Hepatocyte (in vitro differentiated cells): ENCODE measurements around the gene SLC25A14. TPM values are rescaled to one million over a fixed set of nuclear protein-coding genes. Genes with fewer than 3 reads are reported as not detected.
"Not testable (repeated sequence)": the region's sequence is repeated elsewhere in the genome, so short reads cannot be mapped to it uniquely, and the experiment has no call there.

Experiments
- DNase-seq: peaks from one replicate; pipeline ENCODE4 v3.0.0-alpha.2; 2016; ENCODE audit warnings: low spot score
- H2AFZ ChIP-seq: fragments of 200-600 bp; sonication (generic); 2 replicates; pipeline ENCODE4 v1.6.0; 2016; ENCODE audit warnings: antibody characterized with exemption, mild to moderate bottlenecking
- H3K27ac ChIP-seq: fragments of 200-600 bp; sonication (generic); 2 replicates; pipeline ENCODE4 v1.5.1; 2016; ENCODE audit warnings: mild to moderate bottlenecking
- H3K27me3 ChIP-seq: fragments of 200-600 bp; sonication (generic); 2 replicates; pipeline ENCODE4 v1.6.1; 2016
- H3K36me3 ChIP-seq: fragments of 200-600 bp; sonication (generic); replicated peaks from 2 replicates; pipeline ENCODE4 v1.5.1; 2016; ENCODE audit warnings: low read depth; ENCODE audit not compliant: insufficient read depth
- H3K4me1 ChIP-seq: fragments of 200-600 bp; sonication (generic); 2 replicates; pipeline ENCODE4 v1.5.1; 2016; ENCODE audit warnings: mild to moderate bottlenecking, moderate library complexity; ENCODE audit not compliant: insufficient read depth
- H3K4me2 ChIP-seq: fragments of 200-600 bp; sonication (generic); 2 replicates; pipeline ENCODE4 v1.6.0; 2016
- H3K4me3 ChIP-seq: fragments of 200-600 bp; sonication (generic); 2 replicates; pipeline ENCODE4 v1.5.1; 2016; ENCODE audit warnings: mild to moderate bottlenecking
- H3K79me2 ChIP-seq: fragments of 200-600 bp; sonication (generic); 2 replicates; pipeline ENCODE4 v1.6.0; 2017; ENCODE audit warnings: mild to moderate bottlenecking
- H3K9me2 ChIP-seq: fragments of 200-600 bp; sonication (generic); replicated peaks from 2 replicates; pipeline ENCODE4 v1.6.0; 2017; ENCODE audit warnings: mild to moderate bottlenecking; ENCODE audit not compliant: insufficient read depth
- H3K9me3 ChIP-seq: fragments of 200-600 bp; sonication (generic); 2 replicates; pipeline ENCODE4 v1.5.1; 2016; ENCODE audit warnings: low read depth, mild to moderate bottlenecking
- H4K20me1 ChIP-seq: fragments of 200-600 bp; sonication (generic); 2 replicates; pipeline ENCODE4 v1.6.0; 2016; ENCODE audit warnings: mild to moderate bottlenecking; ENCODE audit not compliant: insufficient read depth, poor library complexity, severe bottlenecking
- CTCF ChIP-seq: fragments of 200-600 bp; sonication (generic); IDR thresholded peaks from 2 replicates; pipeline ENCODE4 v1.5.1; 2016; ENCODE audit warnings: antibody characterized with exemption, mild to moderate bottlenecking; ENCODE audit not compliant: poor library complexity
- EZH2 ChIP-seq: fragments of 200-600 bp; sonication (generic); IDR thresholded peaks from 2 replicates; pipeline ENCODE4 v1.6.1; 2016; ENCODE audit warnings: antibody characterized with exemption, mild to moderate bottlenecking, borderline replicate concordance
- EZH2phosphoT487 ChIP-seq: fragments of 200-600 bp; sonication (generic); IDR thresholded peaks from one replicate; pipeline ENCODE4 v1.6.1; 2018; ENCODE audit warnings: antibody characterized with exemption, mild to moderate bottlenecking, low read depth, moderate library complexity; ENCODE audit not compliant: unreplicated experiment, severe bottlenecking
- WGBS: methylation state at CpG from one replicate; pipeline ENCODE4 v1.1.6; 2016; ENCODE audit warnings: low lambda C conversion rate; ENCODE audit errors: missing lambda C conversion rate; 5-methylcytosine and 5-hydroxymethylcytosine counted together
- polyA plus RNA-seq: library from polyadenylated mRNA; unstranded; fragments of >200 nt; fragmentation: Nextera tagmentation; extraction: Ambion mirVana; gene quantifications from 2 replicates; pipeline ENCODE4 v1.2.1, GENCODE V29; 2016
- total RNA-seq: library from RNA; depleted of rRNA; stranded (reverse); fragments of >200 nt; gene quantifications from 2 replicates; pipeline ENCODE4 v1.2.3, GENCODE V29; 2014

Gene SLC25A14
- total and polyA plus RNA-seq, 2 experiments from 2014 or later: 16.0 to 18.9 TPM

DNA sequence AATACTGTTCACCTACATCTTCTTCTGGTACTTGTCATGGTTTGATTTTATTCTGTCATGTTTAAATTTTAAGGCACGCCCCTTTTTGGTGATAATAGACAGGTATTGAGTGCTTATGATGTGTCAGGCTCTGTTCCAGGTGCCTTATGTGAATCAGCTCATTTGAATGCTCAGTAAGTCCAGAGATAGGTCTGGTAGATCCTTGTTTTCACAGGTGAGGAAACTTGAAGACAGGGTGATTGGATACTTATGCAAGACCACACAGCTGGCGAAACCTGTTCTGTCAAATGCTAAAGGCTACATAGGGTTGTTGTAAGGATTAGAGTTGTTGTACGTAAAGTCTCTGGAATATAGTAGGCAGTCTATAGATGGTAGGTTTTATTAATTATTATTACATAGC lies 9.6 kb upstream of the SLC25A14 start:
- no peaks in the 10 kb centered on the region for H3K4me1 ChIP-seq

DNA sequence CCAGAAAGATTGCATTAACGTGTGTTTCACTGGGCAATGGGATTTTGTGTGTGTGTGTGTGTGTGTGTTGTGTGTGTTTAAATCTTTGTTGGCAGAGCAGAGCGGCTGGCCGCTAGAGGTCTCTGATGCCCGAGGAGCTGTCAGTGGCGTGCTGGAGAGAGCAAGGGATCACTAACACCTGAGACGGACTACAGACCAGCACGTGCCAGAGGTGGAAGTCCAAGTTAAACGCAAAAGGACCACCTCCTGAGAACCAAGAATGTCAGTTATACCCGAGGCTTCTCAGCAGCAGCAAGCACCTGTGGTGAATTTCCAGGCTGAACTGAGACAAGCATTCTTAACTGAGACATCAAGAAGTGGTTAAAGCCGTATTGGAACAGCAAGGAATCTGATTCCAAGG lies 9.0 kb upstream of the SLC25A14 start:
- Histone ChIP-seq H3K9me3 (no peaks in the 10 kb centered on the region), H3K4me1 (no peaks in the 10 kb centered on the region), H2AFZ (no peak overlapping the region), H4K20me1 (no peaks in the 10 kb centered on the region), H3K79me2 (no peaks in the 10 kb centered on the region), H3K4me2 (peak overlapping the region; percentile 54), H3K27me3 (no peaks in the 10 kb centered on the region), H3K9me2 (no peaks in the 10 kb centered on the region), H3K4me3 (no peak overlapping the region), H3K36me3 (no peaks in the 10 kb centered on the region), H3K27ac (no peak overlapping the region)
- TF ChIP-seq CTCF (peak; percentile 53), EZH2phosphoT487 (no peak)
- WGBS: 38% methylated on average over 10 of the region's 10 CpGs
- DNase-seq: peak; percentile 60

More for the DNA sequence above, 9.6 kb upstream of the SLC25A14 start:
- H3K9me3 ChIP-seq: no peaks in the 10 kb centered on the region
- no peak overlapping the region for H3K4me3 ChIP-seq
- H3K4me2 ChIP-seq: no peak overlapping the region
- no peak overlapping the region for H2AFZ ChIP-seq
- TF ChIP-seq EZH2phosphoT487: no peak
- TF ChIP-seq CTCF: no peak
- TF ChIP-seq EZH2: no peak
- WGBS: 65% methylated on average over 3 of the region's 3 CpGs
- H4K20me1 ChIP-seq: no peaks in the 10 kb centered on the region
- no peaks in the 10 kb centered on the region for H3K79me2 ChIP-seq
- H3K27me3 ChIP-seq: no peaks in the 10 kb centered on the region
- no peaks in the 10 kb centered on the region for H3K36me3 ChIP-seq
- no peak overlapping the region for H3K27ac ChIP-seq
- DNase-seq: no peak
- no peaks in the 10 kb centered on the region for H3K9me2 ChIP-seq

GRCh38 chrX:130336531-130336930 lies 3.2 kb upstream of the SLC25A14 start:
- Histone ChIP-seq H3K4me2 (no peak overlapping the region), H3K27me3 (no peaks in the 10 kb centered on the region), H3K4me3 (no peak overlapping the region), H3K4me1 (no peaks in the 10 kb centered on the region), H4K20me1 (no peaks in the 10 kb centered on the region), H3K36me3 (no peaks in the 10 kb centered on the region), H3K9me3 (no peaks in the 10 kb centered on the region), H3K27ac (no peak overlapping the region), H3K79me2 (no peaks in the 10 kb centered on the region), H2AFZ (no peak overlapping the region), H3K9me2 (no peaks in the 10 kb centered on the region)
- 71% methylated on average over 4 of the region's 4 CpGs for WGBS
- TF ChIP-seq EZH2 (no peak), EZH2phosphoT487 (no peak), CTCF (no peak)
- DNase-seq: no peak

DNA sequence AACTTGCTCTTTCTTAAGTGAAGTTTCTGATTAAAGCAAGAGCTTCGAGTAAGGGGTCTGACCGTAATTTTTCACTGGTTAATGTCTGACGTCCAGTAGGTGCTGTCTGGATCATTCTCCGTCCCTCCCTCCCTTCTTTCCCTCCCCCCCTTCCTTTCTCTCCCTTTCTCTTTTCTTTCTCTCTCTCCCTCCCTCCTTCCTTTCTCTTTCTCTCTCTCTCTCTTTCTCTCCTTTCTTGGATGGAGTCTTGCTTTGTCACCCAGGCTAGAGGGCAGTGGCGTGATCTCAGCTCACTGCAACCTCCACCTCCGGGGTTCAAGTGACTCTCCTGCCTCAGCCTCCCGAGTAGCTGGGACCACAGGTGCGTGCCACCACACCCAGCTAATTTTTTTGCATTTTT lies 850 bp upstream of the SLC25A14 start:
- H3K36me3 ChIP-seq, DNase-seq, H3K79me2 ChIP-seq, H3K9me3 ChIP-seq, H3K4me1 ChIP-seq, H3K27ac ChIP-seq, H4K20me1 ChIP-seq, H3K27me3 ChIP-seq, H3K9me2 ChIP-seq, H3K4me3 ChIP-seq: not testable (repeated sequence)
- Histone ChIP-seq H2AFZ (peak overlapping the region; percentile 94), H3K4me2 (peak overlapping the region; percentile 84)
- WGBS: 67% methylated on average over 8 of the region's 8 CpGs
